A549 (cell line): Measurements from ENCODE around the gene ZNF594. TPM values are rescaled to one million over a fixed set of nuclear protein-coding genes. Genes with fewer than 3 reads are reported as not detected.
"Not testable (repeated sequence)": the region's sequence is repeated elsewhere in the genome, so short reads cannot be mapped to it uniquely, and the experiment has no call there.

Experiments
- ATAC-seq, 2 experiments: fragments of 200-7000 bp in 1 of 2; fragments of >200 bp in 1 of 2; cut with Nextera tagmentation in 1 of 2; cut with Tn5 transposase in 1 of 2; 3 replicates each; pipeline versions ENCODE4 v1.8.0 to v1.9.1; 2018 to 2020; ENCODE audit warnings: mild to moderate bottlenecking in 1 of 2, moderate library complexity in 1 of 2
- CTCF ChIA-PET: fragments of 300-600 bp; sonication (Branson Sonifier 250); formaldehyde crosslinking; extraction: SDS; loops from one replicate; lab custom pipeline; 2021; ENCODE audit warnings: antibody characterized with exemption, inconsistent platforms; lab: Yijun Ruan, JAX
- POLR2A ChIA-PET: fragments of 350-600 bp; formaldehyde crosslinking; extraction: SDS; loops from one replicate; lab custom pipeline; 2021; ENCODE audit warnings: antibody characterized with exemption, inconsistent platforms; lab: Yijun Ruan, JAX
- DNase-seq, 2 experiments: peaks; one replicate each; pipeline versions ENCODE4 v3.0.0 to v3.0.0-alpha.2; 2011 to 2016; ENCODE audit warnings: low read depth in 1 of 2, low spot score in 1 of 2
- FAIRE-seq: peaks from 2 replicates; lab custom pipeline; 2011; peaks lifted over from hg19 to GRCh38; lab: Jason Lieb, UNC
- H3K27ac ChIP-seq, 2 experiments: fragments of >200 bp; sonication (Bioruptor Twin); formaldehyde crosslinking; 3 replicates each; pipeline ENCODE4 v1.5.1; 2016 to 2017
- H3K4me1 ChIP-seq: fragments of >200 bp; sonication (Bioruptor Twin); formaldehyde crosslinking; 3 replicates; pipeline ENCODE4 v1.6.1; 2016
- H3K4me2 ChIP-seq: fragments of >200 bp; sonication (Bioruptor Twin); formaldehyde crosslinking; 3 replicates; pipeline ENCODE4 v1.6.1; 2016
- H3K4me3 ChIP-seq: fragments of >200 bp; sonication (Bioruptor Twin); formaldehyde crosslinking; 3 replicates; pipeline ENCODE4 v1.5.1; 2016
- H3K9me3 ChIP-seq: fragments of >200 bp; sonication (Bioruptor Twin); formaldehyde crosslinking; 3 replicates; pipeline ENCODE4 v1.6.1; 2016
- CEBPB ChIP-seq, 2 experiments: fragments of >200 bp in 1 of 2; sonication (Bioruptor Twin) in 1 of 2; formaldehyde crosslinking in 1 of 2; IDR thresholded peaks; 2 replicates each; pipeline ENCODE4 v1.6.1; 2012 to 2016
- CHD2 ChIP-seq: fragments of 150-350 bp; IDR thresholded peaks from 2 replicates; pipeline ENCODE4 v1.6.1; 2014; ENCODE audit warnings: low read length; ENCODE audit not compliant: partially characterized antibody
- EHF ChIP-seq: fragments of 250-450 bp; sonication (Bioruptor Pico); IDR thresholded peaks from 2 replicates; pipeline ENCODE4 v1.5.0; 2020; ENCODE audit warnings: mild to moderate bottlenecking
- EHMT2 ChIP-seq: fragments of 200-600 bp; sonication (generic); IDR thresholded peaks from 2 replicates; pipeline ENCODE4 v1.6.1; 2016; ENCODE audit warnings: antibody characterized with exemption, low read depth, mild to moderate bottlenecking, moderate library complexity
- ELK1 ChIP-seq: fragments of 150-350 bp; IDR thresholded peaks from 2 replicates; pipeline ENCODE4 v1.6.1; 2014; ENCODE audit warnings: low read depth, mild to moderate bottlenecking, low read length
- FOSB ChIP-seq: fragments of 250-450 bp; sonication (Bioruptor Pico); IDR thresholded peaks from 2 replicates; pipeline ENCODE4 v1.5.0; 2020; ENCODE audit warnings: mild to moderate bottlenecking, moderate library complexity
- FOSL2 ChIP-seq, 2 experiments: fragments of 450-650 bp in 1 of 2; fragments of >200 bp in 1 of 2; sonication (Bioruptor Twin) in 1 of 2; formaldehyde crosslinking; IDR thresholded peaks; 2 replicates each; pipeline versions ENCODE4 v1.5.0 to v1.6.1; 2016 to 2020; ENCODE audit warnings: mild to moderate bottlenecking in 1 of 2, moderate library complexity in 1 of 2
- HEYL ChIP-seq: fragments of 250-450 bp; sonication (Bioruptor Pico); IDR thresholded peaks from 2 replicates; pipeline ENCODE4 v1.8.0; 2021; ENCODE audit warnings: mild to moderate bottlenecking, moderate library complexity
- HMGXB4 ChIP-seq: fragments of 250-450 bp; sonication (Bioruptor Pico); IDR thresholded peaks from 2 replicates; pipeline ENCODE4 v1.5.0; 2021; ENCODE audit warnings: mild to moderate bottlenecking, moderate library complexity, borderline replicate concordance
- HOXA7 ChIP-seq: fragments of 250-450 bp; sonication (Bioruptor Pico); IDR thresholded peaks from 2 replicates; pipeline ENCODE4 v1.5.0; 2020; ENCODE audit warnings: mild to moderate bottlenecking, moderate library complexity
- MAFK ChIP-seq: fragments of 450-650 bp; IDR thresholded peaks from 2 replicates; pipeline ENCODE4 v1.6.1; 2014; ENCODE audit not compliant: partially characterized antibody
- MAX ChIP-seq: IDR thresholded peaks from 2 replicates; pipeline ENCODE4 v1.6.1; 2012
- MAZ ChIP-seq: fragments of 150-350 bp; IDR thresholded peaks from 2 replicates; pipeline ENCODE4 v1.6.1; 2014; ENCODE audit warnings: antibody characterized with exemption, low read depth, low read length, borderline replicate concordance
- NPAS2 ChIP-seq: fragments of 250-450 bp; sonication (Bioruptor Pico); IDR thresholded peaks from 2 replicates; pipeline ENCODE4 v1.8.0; 2022; ENCODE audit warnings: mild to moderate bottlenecking, moderate library complexity, borderline replicate concordance
- NR3C1 ChIP-seq: fragments of >200 bp; sonication (Bioruptor Twin); formaldehyde crosslinking; IDR thresholded peaks from 3 replicates; pipeline ENCODE4 v1.6.1; 2017
- RNF2 ChIP-seq: fragments of 200-600 bp; sonication (generic); IDR thresholded peaks from 2 replicates; pipeline ENCODE4 v1.6.1; 2016; ENCODE audit warnings: low read depth, mild to moderate bottlenecking, antibody characterized with exemption, moderate library complexity, borderline replicate concordance
- ZFP36 ChIP-seq: fragments of 450-650 bp; IDR thresholded peaks from 2 replicates; pipeline ENCODE4 v1.6.1; 2014; ENCODE audit warnings: borderline replicate concordance; ENCODE audit not compliant: partially characterized antibody
- ZNF302 ChIP-seq: fragments of 250-450 bp; sonication (Bioruptor Pico); IDR thresholded peaks from 2 replicates; pipeline ENCODE4 v1.9.0; 2021; ENCODE audit warnings: inconsistent platforms, mild to moderate bottlenecking, moderate library complexity
- ZSCAN20 ChIP-seq: fragments of 250-450 bp; sonication (Bioruptor Pico); IDR thresholded peaks from 2 replicates; pipeline ENCODE4 v1.8.0; 2022; ENCODE audit warnings: mild to moderate bottlenecking, moderate library complexity
- WGBS: methylation state at CpG from one replicate; pipeline ENCODE4 v1.1.6; 2017; ENCODE audit errors: missing lambda C conversion rate; 5-methylcytosine and 5-hydroxymethylcytosine counted together
- polyA plus RNA-seq, 4 experiments: library from polyadenylated mRNA; depleted of rRNA in 3 of 4; stranded (reverse); fragments of >200 nt; fragmentation: RNase III in 1 of 4; extraction: RNeasy Plus Mini Kit Qiagen cat#74134 plus additional on column Dnase treatment in 1 of 4; gene quantifications; 2 replicates in 3 of 4; 3 replicates in 1 of 4; pipeline ENCODE4 v1.2.3, GENCODE V29; 2011 to 2017
- TF ChIP-seq, protein P1 (sequence below): fragments of 450-650 bp; IDR thresholded peaks from 2 replicates; pipeline ENCODE4 v1.6.1; 2014; ENCODE audit warnings: antibody characterized with exemption
- TF ChIP-seq, protein P2 (sequence below): fragments of >200 bp; sonication (Bioruptor Twin); formaldehyde crosslinking; IDR thresholded peaks from 2 replicates; pipeline ENCODE4 v1.6.1; 2016
- TF ChIP-seq, protein P3 (sequence below): fragments of >200 bp; sonication (Bioruptor Twin); formaldehyde crosslinking; IDR thresholded peaks from 3 replicates; pipeline ENCODE4 v1.5.1; 2016

ZNF594 gene
- polyA plus RNA-seq, 2 of the 4 experiments (the other 2 are of a cell fraction) = 2.2 to 4.3 TPM

DNA sequence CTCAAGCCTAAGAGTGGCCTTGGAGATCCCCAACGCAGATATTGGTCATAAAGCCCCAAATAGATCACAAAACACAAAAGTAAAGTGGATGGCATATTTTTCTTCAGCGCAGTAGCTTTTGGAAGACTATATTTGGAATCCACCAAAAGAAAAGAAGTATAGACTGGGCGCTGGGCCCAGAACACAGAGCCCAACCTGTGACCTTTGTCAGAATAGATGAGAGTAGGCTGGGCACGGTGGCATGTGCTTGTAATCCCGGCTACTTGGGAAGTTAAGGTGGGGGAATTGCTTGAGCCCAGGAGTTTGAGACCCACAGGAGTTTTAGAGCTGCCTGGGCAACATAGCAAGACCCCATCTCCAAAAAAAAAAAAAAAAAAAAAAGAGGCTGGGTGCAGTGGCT lies 28.4 kb upstream of the ZNF594 start:
- H3K27ac ChIP-seq = no peak overlapping the region
- ChIA-PET CTCF (interaction anchor here (0.7 to 1.0 kb wide), 3 partner anchors 29 to 130 kb away, joined by 3 to 4 read pairs (median 4); no protein-coding TSS in a partner anchor), POLR2A (no interaction called here)
- FAIRE-seq (no peak), DNase-seq (no peak), ATAC-seq (no peak)
- no peaks in the 10 kb centered on the region for H3K9me3 ChIP-seq
- no peak overlapping the region for H3K4me3 ChIP-seq
- WGBS = 70% methylated on average over 5 of the region's 5 CpGs
- no peak overlapping the region for H3K4me2 ChIP-seq
- H3K4me1 ChIP-seq = 0 out of 3 replicates have a peak, but pooled peaks cover 3% of the 10 kb centered on the region
- no peak for TF ChIP-seq MAFK
- TF ChIP-seq HOXA7 = no peak

DNA sequence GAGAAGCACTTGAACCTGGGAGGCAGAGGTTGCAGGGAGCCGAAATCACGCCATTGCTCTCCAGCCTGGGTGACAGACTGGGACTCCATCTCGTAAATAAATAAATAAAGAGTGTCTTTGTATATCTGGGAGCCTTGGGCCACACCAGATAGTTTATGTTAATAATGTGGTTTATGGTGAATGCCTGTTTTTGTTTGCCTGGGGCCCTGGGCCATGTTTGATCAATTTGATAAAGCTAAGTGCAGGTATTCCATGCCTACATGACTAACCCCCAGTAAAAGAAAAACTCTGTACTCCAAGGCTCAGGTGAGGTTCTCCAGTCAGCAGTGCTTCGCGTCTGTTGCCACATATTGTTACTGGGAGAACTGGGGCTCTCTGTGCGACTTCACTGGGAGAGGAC lies 27.9 kb upstream of the ZNF594 start:
- Histone ChIP-seq H3K4me2 (no peak overlapping the region), H3K27ac (no peak overlapping the region), H3K4me3 (no peak overlapping the region), H3K4me1 (0 out of 3 replicates have a peak, but pooled peaks cover 3% of the 10 kb centered on the region), H3K9me3 (no peaks in the 10 kb centered on the region)
- no peak for ATAC-seq
- ChIA-PET POLR2A (no interaction called here), CTCF (interaction anchor here (0.8 to 1.0 kb wide), 2 partner anchors 30 to 109 kb away, joined by 3 to 4 read pairs; no protein-coding TSS in a partner anchor)
- WGBS = 84% methylated on average over 6 of the region's 6 CpGs
- DNase-seq = no peak
- TF ChIP-seq, protein P1, sequence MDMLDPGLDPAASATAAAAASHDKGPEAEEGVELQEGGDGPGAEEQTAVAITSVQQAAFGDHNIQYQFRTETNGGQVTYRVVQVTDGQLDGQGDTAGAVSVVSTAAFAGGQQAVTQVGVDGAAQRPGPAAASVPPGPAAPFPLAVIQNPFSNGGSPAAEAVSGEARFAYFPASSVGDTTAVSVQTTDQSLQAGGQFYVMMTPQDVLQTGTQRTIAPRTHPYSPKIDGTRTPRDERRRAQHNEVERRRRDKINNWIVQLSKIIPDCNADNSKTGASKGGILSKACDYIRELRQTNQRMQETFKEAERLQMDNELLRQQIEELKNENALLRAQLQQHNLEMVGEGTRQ = no peak
- TF ChIP-seq EHMT2 = no peak
- TF ChIP-seq HEYL (CRISPR knock-in tag) = no peak
- no peak for TF ChIP-seq ZNF302 (CRISPR knock-in tag)
- TF ChIP-seq ELK1 = no peak
- FAIRE-seq = no peak

GRCh38 chr17:5217562-5217961 lies 25.9 kb upstream of the ZNF594 start:
- H3K4me2 ChIP-seq, ATAC-seq, FAIRE-seq, H3K9me3 ChIP-seq, H3K4me3 ChIP-seq, H3K4me1 ChIP-seq, DNase-seq, POLR2A ChIA-PET, H3K27ac ChIP-seq: not testable (repeated sequence)
- WGBS = 96% methylated on average over 4 of the region's 5 CpGs
- CTCF ChIA-PET = interaction anchor here (1.0 kb wide), 1 partner anchor 25 kb away, joined by 3 read pairs; no protein-coding TSS in a partner anchor

DNA sequence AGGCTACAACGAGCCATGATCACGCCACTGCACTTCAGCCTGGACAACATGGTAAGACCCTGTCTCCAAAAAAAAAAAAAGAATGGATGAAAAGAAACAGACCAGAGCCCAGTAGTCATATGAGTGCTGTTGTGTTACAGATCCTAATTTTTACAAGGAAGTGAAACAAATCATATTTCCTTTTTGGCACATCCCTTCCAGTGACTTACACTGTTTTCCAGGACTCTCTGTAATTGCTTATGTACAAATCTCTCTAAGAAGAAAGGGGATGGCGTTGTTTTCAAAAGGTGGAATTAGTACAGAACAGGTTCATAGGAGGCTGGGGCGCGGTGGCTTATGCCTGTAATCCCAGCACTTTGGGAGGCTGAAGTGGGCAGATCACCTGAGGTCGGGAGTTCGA lies 19.8 kb upstream of the ZNF594 start:
- ChIA-PET CTCF (interaction anchor here (1.0 to 1.7 kb wide), 4 partner anchors 17 to 39 kb away, joined by 3 to 5 read pairs (median 4); partner anchors contain the start of gene ZNF594), POLR2A (no interaction called here)
- Histone ChIP-seq H3K4me1 (no peaks in the 10 kb centered on the region), H3K4me2 (no peak overlapping the region), H3K4me3 (no peak overlapping the region), H3K9me3 (no peaks in the 10 kb centered on the region), H3K27ac (no peak overlapping the region)
- FAIRE-seq = no peak
- WGBS = 83% methylated on average over 7 of the region's 7 CpGs
- no peak for ATAC-seq
- TF ChIP-seq MAX (no peak), EHF (CRISPR knock-in tag) (no peak), EHMT2 (no peak), NPAS2 (CRISPR knock-in tag) (no peak), FOSL2 (IDR thresholded peaks at IDR 0.05) (no peak), FOSL2 (CRISPR knock-in tag; IDR thresholded peaks at IDR 0.05) (no peak), FOSB (no peak), ZSCAN20 (CRISPR knock-in tag) (no peak), NR3C1 (no peak), CEBPB (IDR thresholded peaks at IDR 0.05) (no peak), MAZ (no peak), ZNF302 (CRISPR knock-in tag) (no peak), ZFP36 (no peak), RNF2 (no peak), HMGXB4 (CRISPR knock-in tag) (no peak), CHD2 (no peak)
- TF ChIP-seq, protein P2, sequence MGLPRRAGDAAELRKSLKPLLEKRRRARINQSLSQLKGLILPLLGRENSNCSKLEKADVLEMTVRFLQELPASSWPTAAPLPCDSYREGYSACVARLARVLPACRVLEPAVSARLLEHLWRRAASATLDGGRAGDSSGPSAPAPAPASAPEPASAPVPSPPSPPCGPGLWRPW = no peak
- TF ChIP-seq, protein P3, sequence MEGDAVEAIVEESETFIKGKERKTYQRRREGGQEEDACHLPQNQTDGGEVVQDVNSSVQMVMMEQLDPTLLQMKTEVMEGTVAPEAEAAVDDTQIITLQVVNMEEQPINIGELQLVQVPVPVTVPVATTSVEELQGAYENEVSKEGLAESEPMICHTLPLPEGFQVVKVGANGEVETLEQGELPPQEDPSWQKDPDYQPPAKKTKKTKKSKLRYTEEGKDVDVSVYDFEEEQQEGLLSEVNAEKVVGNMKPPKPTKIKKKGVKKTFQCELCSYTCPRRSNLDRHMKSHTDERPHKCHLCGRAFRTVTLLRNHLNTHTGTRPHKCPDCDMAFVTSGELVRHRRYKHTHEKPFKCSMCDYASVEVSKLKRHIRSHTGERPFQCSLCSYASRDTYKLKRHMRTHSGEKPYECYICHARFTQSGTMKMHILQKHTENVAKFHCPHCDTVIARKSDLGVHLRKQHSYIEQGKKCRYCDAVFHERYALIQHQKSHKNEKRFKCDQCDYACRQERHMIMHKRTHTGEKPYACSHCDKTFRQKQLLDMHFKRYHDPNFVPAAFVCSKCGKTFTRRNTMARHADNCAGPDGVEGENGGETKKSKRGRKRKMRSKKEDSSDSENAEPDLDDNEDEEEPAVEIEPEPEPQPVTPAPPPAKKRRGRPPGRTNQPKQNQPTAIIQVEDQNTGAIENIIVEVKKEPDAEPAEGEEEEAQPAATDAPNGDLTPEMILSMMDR = no peak
- no peak for DNase-seq
